HCT116 (cell line): ENCODE data around the gene LSM10. TPM values are rescaled to one million over a fixed set of nuclear protein-coding genes. Genes with fewer than 3 reads are reported as not detected.

Experiments
- ATAC-seq: fragments of 200-7000 bp; cut with Tn5 transposase; 2 replicates; pipeline ENCODE4 v1.9.1; 2020; ENCODE audit warnings: mild to moderate bottlenecking, moderate library complexity
- BruUV-seq: library from RNA; stranded (reverse); fragments of 400-500 nt; replicated peaks from 2 replicates; lab custom pipeline; 2021; lab: Mats Ljungman, UMichigan
- CTCF ChIA-PET: fragments of 300-600 bp; sonication (Branson Sonifier 250); formaldehyde crosslinking; loops from one replicate; lab custom pipeline; 2021; ENCODE audit warnings: antibody characterized with exemption; lab: Charles Lee
- POLR2A ChIA-PET: fragments of 300-600, 350-600 bp; sonication (Branson Sonifier 250); formaldehyde crosslinking; loops from one replicate; lab custom pipeline; 2021; ENCODE audit warnings: antibody characterized with exemption; lab: Charles Lee
- RAD21 ChIA-PET, 2 experiments: fragments of 300-600 bp; sonication (Branson Sonifier 250); formaldehyde crosslinking; loops; one replicate each; lab custom pipeline; 2023; ENCODE audit warnings: low total read pairs in 2 of 2; ENCODE audit not compliant: uncharacterized antibody in 2 of 2, unreplicated experiment in 2 of 2, low non-redundant PET in 1 of 2; lab: Charles Lee
- DNase-seq: peaks from one replicate; pipeline ENCODE4 v3.0.0-alpha.2; 2010; ENCODE audit warnings: low read depth, low spot score
- H2AFZ ChIP-seq: fragments of 200-600 bp; shearing (Covaris generic), sonication (generic); 2 replicates; pipeline ENCODE4 v1.6.1; 2017; ENCODE audit warnings: low read depth, mixed run types, mixed read lengths, antibody characterized with exemption, low read length; ENCODE audit not compliant: poor library complexity, severe bottlenecking
- H3K27ac ChIP-seq: 2 replicates; pipeline ENCODE4 v1.5.1; 2012; ENCODE audit warnings: low read depth, low read length
- H3K27me3 ChIP-seq: fragments of 200-600 bp; sonication (generic); 2 replicates; pipeline ENCODE4 v1.6.1; 2016; ENCODE audit warnings: mixed run types, low read length, mixed read lengths; ENCODE audit not compliant: insufficient read depth
- H3K36me3 ChIP-seq, 2 experiments: fragments of 200-500 bp in 1 of 2; fragments of 200-600 bp in 1 of 2; sonication (Bioruptor generic) in 1 of 2; sonication (generic) in 1 of 2; 2 replicates each; pipeline versions ENCODE4 v1.5.1 to v1.6.1; 2014 to 2016; ENCODE audit warnings: low read length in 2 of 2, inconsistent platforms in 1 of 2, mixed read lengths in 1 of 2, mixed run types in 1 of 2; ENCODE audit not compliant: insufficient read depth in 2 of 2, control insufficient read depth in 1 of 2
- H3K4me1 ChIP-seq, 2 experiments: fragments of 200-600 bp in 1 of 2; sonication (generic) in 1 of 2; 2 replicates each; pipeline versions ENCODE4 v1.5.1 to v1.6.1; 2012 to 2017; ENCODE audit warnings: low read length in 2 of 2, inconsistent platforms in 1 of 2, mild to moderate bottlenecking in 1 of 2, mixed read lengths in 1 of 2, mixed run types in 1 of 2, moderate library complexity in 1 of 2; ENCODE audit not compliant: insufficient read depth in 2 of 2, control insufficient read depth in 1 of 2
- H3K4me2 ChIP-seq: fragments of 200-600 bp; sonication (generic); 2 replicates; pipeline ENCODE4 v1.6.1; 2017; ENCODE audit warnings: mixed run types, low read length, mixed read lengths
- H3K4me3 ChIP-seq, 2 experiments: fragments of 200-600 bp in 1 of 2; sonication (generic) in 1 of 2; replicated peaks in 1 of 2; 2 replicates each; pipeline ENCODE4 v1.5.1; 2011 to 2016; ENCODE audit warnings: low read length in 2 of 2, control low read depth in 1 of 2, low read depth in 1 of 2, mild to moderate bottlenecking in 1 of 2, mixed read lengths in 1 of 2, mixed run types in 1 of 2
- H3K79me2 ChIP-seq: fragments of 200-600 bp; sonication (generic); 2 replicates; pipeline ENCODE4 v1.6.1; 2017; ENCODE audit warnings: mild to moderate bottlenecking, mixed run types, low read length, moderate library complexity, mixed read lengths; ENCODE audit not compliant: insufficient read depth
- H3K9ac ChIP-seq: fragments of 200-600 bp; sonication (generic); 2 replicates; pipeline ENCODE4 v1.6.1; 2016; ENCODE audit warnings: low read length, mixed read lengths
- H3K9me2 ChIP-seq: fragments of 200-600 bp; sonication (generic), shearing (Covaris generic); 2 replicates; pipeline ENCODE4 v1.6.1; 2017; ENCODE audit warnings: mixed run types, mild to moderate bottlenecking, moderate library complexity; ENCODE audit not compliant: insufficient read depth
- H3K9me3 ChIP-seq, 2 experiments: fragments of 200-500 bp in 1 of 2; fragments of 200-600 bp in 1 of 2; sonication (Bioruptor generic) in 1 of 2; sonication (generic) in 1 of 2; 2 replicates each; pipeline ENCODE4 v1.6.1; 2014 to 2017; ENCODE audit warnings: low read length in 2 of 2, mixed read lengths in 2 of 2, inconsistent platforms in 1 of 2, low read depth in 1 of 2, mild to moderate bottlenecking in 1 of 2, mixed run types in 1 of 2, moderate library complexity in 1 of 2; ENCODE audit not compliant: control insufficient read depth in 1 of 2, insufficient read depth in 1 of 2
- H4K20me1 ChIP-seq: fragments of 200-600 bp; sonication (generic), shearing (Covaris generic); 2 replicates; pipeline ENCODE4 v1.6.1; 2017; ENCODE audit warnings: mixed run types, mild to moderate bottlenecking, moderate library complexity; ENCODE audit not compliant: insufficient read depth
- EGR1 ChIP-seq: IDR thresholded peaks from 2 replicates; pipeline ENCODE4 v1.6.1; 2012; ENCODE audit warnings: low read depth
- EZH2 ChIP-seq: fragments of 200-600 bp; sonication (generic); IDR thresholded peaks from 2 replicates; pipeline ENCODE4 v1.6.1; 2017; ENCODE audit warnings: antibody characterized with exemption, mixed run types
- TCF7L2 ChIP-seq: IDR thresholded peaks from 2 replicates; pipeline ENCODE4 v1.7.0; 2011; ENCODE audit warnings: borderline replicate concordance, inconsistent platforms; ENCODE audit not compliant: insufficient read depth, insufficient read length; ENCODE audit errors: extremely low read depth
- ZNF274 ChIP-seq: fragments of 200-500 bp; sonication (Bioruptor generic); IDR thresholded peaks from 2 replicates; pipeline ENCODE4 v1.6.1; 2014; ENCODE audit warnings: mild to moderate bottlenecking, low read depth, low read length, inconsistent platforms
- intact Hi-C: fragments of 100-400 bp; cut with micrococcal nuclease; formaldehyde crosslinking; loops from 2 replicates; pipeline ENCODE4 v1.10.0; 2022
- total RNA-seq: library from RNA; stranded (reverse); gene quantifications from one replicate; pipeline ENCODE4 v1.2.1, GENCODE V29; 2021; ENCODE audit not compliant: unreplicated experiment
- TF ChIP-seq, protein P1 (sequence below): IDR thresholded peaks from 2 replicates; pipeline ENCODE4 v1.6.1; 2012; ENCODE audit warnings: low read depth
- TF ChIP-seq, protein P2 (sequence below): IDR thresholded peaks from 2 replicates; pipeline ENCODE4 v1.6.1; 2011; ENCODE audit warnings: mild to moderate bottlenecking, low read length, moderate library complexity; ENCODE audit not compliant: insufficient replicate concordance; ENCODE audit errors: extremely low read depth

LSM10 gene
- total RNA-seq, 1 experiment from 2014 or later: 49.5 TPM

DNA sequence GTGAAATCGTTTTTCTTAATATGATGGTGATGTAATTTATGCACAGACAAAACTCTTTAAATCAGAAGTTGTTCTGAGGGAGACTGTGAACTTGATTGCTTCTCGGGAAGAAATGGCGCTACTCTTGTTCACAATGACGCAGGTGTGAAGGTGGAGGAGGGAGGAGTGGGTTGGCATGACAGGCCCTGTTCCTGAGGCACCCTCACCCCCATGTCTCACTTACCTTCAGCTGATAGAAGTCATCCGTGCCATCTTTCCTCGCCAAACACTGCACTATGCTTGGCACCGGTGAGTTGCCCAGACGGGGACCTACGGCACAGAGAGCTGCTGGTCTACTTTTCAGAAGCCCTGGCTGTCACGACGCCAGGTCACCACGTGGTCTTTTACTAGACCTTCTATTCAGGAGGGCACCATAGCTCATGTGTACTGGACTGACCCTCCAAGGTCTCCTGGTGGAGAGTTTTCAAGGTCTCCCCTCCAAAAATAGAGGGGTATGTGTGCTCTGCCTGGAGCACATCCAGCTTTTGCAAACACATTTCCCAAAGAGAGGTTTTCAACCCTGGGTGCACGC is 39.1 kb downstream of the LSM10 start:
- H3K79me2 ChIP-seq: no peaks in the 10 kb centered on the region
- no peak overlapping the region for H3K27ac ChIP-seq
- no peak overlapping the region for H3K4me2 ChIP-seq
- no peak for DNase-seq
- H3K9me3 ChIP-seq: no peaks in the 10 kb centered on the region
- no peaks in the 10 kb centered on the region for H3K9me2 ChIP-seq
- no peak overlapping the region for H2AFZ ChIP-seq
- H3K27me3 ChIP-seq: no peaks in the 10 kb centered on the region
- BruUV-seq: no TSS peak
- CTCF ChIA-PET: no interaction called here
- intact Hi-C loops: no loop called here
- peaks cover 20 to 22% of the 10 kb centered on the region in 2 experiments for H3K36me3 ChIP-seq
- H3K4me3 ChIP-seq: no peak overlapping the region
- peaks cover 0 to 5% of the 10 kb centered on the region in 2 experiments; a peak in 2 of 4 replicates for H3K4me1 ChIP-seq
- POLR2A ChIA-PET: no interaction called here
- no peak for TF ChIP-seq EZH2
- TF ChIP-seq EGR1: no peak
- TF ChIP-seq TCF7L2: no peak
- TF ChIP-seq, protein P1, sequence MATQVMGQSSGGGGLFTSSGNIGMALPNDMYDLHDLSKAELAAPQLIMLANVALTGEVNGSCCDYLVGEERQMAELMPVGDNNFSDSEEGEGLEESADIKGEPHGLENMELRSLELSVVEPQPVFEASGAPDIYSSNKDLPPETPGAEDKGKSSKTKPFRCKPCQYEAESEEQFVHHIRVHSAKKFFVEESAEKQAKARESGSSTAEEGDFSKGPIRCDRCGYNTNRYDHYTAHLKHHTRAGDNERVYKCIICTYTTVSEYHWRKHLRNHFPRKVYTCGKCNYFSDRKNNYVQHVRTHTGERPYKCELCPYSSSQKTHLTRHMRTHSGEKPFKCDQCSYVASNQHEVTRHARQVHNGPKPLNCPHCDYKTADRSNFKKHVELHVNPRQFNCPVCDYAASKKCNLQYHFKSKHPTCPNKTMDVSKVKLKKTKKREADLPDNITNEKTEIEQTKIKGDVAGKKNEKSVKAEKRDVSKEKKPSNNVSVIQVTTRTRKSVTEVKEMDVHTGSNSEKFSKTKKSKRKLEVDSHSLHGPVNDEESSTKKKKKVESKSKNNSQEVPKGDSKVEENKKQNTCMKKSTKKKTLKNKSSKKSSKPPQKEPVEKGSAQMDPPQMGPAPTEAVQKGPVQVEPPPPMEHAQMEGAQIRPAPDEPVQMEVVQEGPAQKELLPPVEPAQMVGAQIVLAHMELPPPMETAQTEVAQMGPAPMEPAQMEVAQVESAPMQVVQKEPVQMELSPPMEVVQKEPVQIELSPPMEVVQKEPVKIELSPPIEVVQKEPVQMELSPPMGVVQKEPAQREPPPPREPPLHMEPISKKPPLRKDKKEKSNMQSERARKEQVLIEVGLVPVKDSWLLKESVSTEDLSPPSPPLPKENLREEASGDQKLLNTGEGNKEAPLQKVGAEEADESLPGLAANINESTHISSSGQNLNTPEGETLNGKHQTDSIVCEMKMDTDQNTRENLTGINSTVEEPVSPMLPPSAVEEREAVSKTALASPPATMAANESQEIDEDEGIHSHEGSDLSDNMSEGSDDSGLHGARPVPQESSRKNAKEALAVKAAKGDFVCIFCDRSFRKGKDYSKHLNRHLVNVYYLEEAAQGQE: no peak
- TF ChIP-seq, protein P2, sequence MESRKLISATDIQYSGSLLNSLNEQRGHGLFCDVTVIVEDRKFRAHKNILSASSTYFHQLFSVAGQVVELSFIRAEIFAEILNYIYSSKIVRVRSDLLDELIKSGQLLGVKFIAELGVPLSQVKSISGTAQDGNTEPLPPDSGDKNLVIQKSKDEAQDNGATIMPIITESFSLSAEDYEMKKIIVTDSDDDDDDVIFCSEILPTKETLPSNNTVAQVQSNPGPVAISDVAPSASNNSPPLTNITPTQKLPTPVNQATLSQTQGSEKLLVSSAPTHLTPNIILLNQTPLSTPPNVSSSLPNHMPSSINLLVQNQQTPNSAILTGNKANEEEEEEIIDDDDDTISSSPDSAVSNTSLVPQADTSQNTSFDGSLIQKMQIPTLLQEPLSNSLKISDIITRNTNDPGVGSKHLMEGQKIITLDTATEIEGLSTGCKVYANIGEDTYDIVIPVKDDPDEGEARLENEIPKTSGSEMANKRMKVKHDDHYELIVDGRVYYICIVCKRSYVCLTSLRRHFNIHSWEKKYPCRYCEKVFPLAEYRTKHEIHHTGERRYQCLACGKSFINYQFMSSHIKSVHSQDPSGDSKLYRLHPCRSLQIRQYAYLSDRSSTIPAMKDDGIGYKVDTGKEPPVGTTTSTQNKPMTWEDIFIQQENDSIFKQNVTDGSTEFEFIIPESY: no peak
- TF ChIP-seq ZNF274: no peak
- TF ChIP-seq, all 23 proteins: peak for 0
- ATAC-seq: no peak
- no peaks in the 10 kb centered on the region for H4K20me1 ChIP-seq
- no peak overlapping the region for H3K9ac ChIP-seq
- RAD21 ChIA-PET: no interaction called here
